Suprapubic skin (tissue), 3 donors: ENCODE data around the gene FGF12.

Experiments
- EP300 ChIP-seq: sonication (generic); formaldehyde crosslinking; IDR thresholded peaks from one replicate; pipeline ENCODE4 v1.6.1; 2017; ENCODE audit warnings: antibody characterized with exemption
- POLR2A ChIP-seq, 2 donors: fragments of 450-650 bp; IDR thresholded peaks; one replicate each; pipeline ENCODE4 v1.6.1; 2017; ENCODE audit warnings: antibody characterized with exemption in 2 of 2, mild to moderate bottlenecking in 2 of 2, moderate library complexity in 2 of 2
- TF ChIP-seq, protein P1 (sequence below), 2 donors: fragments of 200-600 bp in 1 of 2; fragments of 450-650 bp in 1 of 2; sonication (generic) in 1 of 2; IDR thresholded peaks; one replicate each; pipeline ENCODE4 v1.5.1; 2016 to 2019; ENCODE audit warnings: antibody characterized with exemption in 2 of 2, mild to moderate bottlenecking in 1 of 2, moderate library complexity in 1 of 2

DNA sequence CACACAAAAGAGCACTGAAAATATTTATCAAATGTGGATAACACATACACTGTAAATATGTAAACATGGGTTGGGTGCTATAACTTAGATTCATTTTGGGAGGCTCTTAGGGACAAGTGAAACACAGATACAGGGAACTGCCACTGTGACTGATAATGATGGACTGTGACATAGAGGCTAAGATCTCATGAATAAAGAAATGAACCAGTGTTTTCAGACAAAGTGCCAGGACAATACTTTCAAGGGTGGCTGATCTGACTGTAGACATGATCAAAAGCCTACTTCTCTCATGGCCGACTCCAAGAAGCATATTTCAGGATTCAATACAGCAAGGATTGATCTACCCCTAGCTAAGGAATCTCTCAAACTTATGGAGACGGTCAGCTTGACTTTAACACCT lies 353.8 kb downstream of the FGF12 start:
- TF ChIP-seq, protein P1, sequence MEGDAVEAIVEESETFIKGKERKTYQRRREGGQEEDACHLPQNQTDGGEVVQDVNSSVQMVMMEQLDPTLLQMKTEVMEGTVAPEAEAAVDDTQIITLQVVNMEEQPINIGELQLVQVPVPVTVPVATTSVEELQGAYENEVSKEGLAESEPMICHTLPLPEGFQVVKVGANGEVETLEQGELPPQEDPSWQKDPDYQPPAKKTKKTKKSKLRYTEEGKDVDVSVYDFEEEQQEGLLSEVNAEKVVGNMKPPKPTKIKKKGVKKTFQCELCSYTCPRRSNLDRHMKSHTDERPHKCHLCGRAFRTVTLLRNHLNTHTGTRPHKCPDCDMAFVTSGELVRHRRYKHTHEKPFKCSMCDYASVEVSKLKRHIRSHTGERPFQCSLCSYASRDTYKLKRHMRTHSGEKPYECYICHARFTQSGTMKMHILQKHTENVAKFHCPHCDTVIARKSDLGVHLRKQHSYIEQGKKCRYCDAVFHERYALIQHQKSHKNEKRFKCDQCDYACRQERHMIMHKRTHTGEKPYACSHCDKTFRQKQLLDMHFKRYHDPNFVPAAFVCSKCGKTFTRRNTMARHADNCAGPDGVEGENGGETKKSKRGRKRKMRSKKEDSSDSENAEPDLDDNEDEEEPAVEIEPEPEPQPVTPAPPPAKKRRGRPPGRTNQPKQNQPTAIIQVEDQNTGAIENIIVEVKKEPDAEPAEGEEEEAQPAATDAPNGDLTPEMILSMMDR (IDR thresholded peaks at IDR 0.05), result no peak
- TF ChIP-seq POLR2A (IDR thresholded peaks at IDR 0.05) (no peak), EP300 (no peak)
